ENCODE measurements around the gene LAMA3.

Gene LAMA3

DNA sequence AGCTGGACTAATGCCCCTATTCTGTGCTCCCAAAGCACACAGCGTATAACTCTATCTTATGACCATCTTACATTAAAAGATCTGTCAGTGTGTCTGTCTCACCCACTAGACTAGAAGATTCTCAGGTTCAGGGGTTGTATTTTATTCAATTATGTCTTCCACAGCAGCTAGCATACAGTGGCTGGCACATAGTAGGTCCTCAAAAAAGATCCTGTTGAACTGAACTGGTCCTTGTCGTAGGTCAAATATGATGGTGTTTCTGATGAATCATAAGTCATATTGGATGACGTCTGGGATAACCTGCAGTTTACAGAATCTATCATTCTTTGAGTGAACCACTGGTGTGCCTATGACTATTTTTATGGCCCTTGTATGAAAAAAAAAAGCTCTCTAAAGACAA lies 314.0 kb downstream of the LAMA3 start:
- no peaks in the 10 kb centered on the region for H3K79me2 ChIP-seq (ENCODE audit: insufficient read depth, low read depth)
- H3K4me1 ChIP-seq (ENCODE audit: low read depth, poor library complexity, severe bottlenecking), result no peaks in the 10 kb centered on the region
- H3K4me2 ChIP-seq, result no peak overlapping the region
- H2AFZ ChIP-seq (ENCODE audit: low read depth), result no peak overlapping the region
- no peak overlapping the region for H3K9ac ChIP-seq
- H3K4me3 ChIP-seq (IDR thresholded peaks at IDR 0.05; ENCODE audit: insufficient read depth, low read depth, low read length), result no peak overlapping the region
- no peak overlapping the region for H3K27ac ChIP-seq
- no peaks in the 10 kb centered on the region for H3K36me3 ChIP-seq (ENCODE audit: insufficient read depth)
- no peaks in the 10 kb centered on the region for H3K27me3 ChIP-seq (ENCODE audit: insufficient read depth, low read depth)
- TF ChIP-seq, protein P1, sequence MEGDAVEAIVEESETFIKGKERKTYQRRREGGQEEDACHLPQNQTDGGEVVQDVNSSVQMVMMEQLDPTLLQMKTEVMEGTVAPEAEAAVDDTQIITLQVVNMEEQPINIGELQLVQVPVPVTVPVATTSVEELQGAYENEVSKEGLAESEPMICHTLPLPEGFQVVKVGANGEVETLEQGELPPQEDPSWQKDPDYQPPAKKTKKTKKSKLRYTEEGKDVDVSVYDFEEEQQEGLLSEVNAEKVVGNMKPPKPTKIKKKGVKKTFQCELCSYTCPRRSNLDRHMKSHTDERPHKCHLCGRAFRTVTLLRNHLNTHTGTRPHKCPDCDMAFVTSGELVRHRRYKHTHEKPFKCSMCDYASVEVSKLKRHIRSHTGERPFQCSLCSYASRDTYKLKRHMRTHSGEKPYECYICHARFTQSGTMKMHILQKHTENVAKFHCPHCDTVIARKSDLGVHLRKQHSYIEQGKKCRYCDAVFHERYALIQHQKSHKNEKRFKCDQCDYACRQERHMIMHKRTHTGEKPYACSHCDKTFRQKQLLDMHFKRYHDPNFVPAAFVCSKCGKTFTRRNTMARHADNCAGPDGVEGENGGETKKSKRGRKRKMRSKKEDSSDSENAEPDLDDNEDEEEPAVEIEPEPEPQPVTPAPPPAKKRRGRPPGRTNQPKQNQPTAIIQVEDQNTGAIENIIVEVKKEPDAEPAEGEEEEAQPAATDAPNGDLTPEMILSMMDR (conservative IDR thresholded peaks at IDR 0.05; ENCODE audit: low read depth, low read length), result no peak
- H4K20me1 ChIP-seq (ENCODE audit: insufficient read depth), result no peaks in the 10 kb centered on the region

DNA sequence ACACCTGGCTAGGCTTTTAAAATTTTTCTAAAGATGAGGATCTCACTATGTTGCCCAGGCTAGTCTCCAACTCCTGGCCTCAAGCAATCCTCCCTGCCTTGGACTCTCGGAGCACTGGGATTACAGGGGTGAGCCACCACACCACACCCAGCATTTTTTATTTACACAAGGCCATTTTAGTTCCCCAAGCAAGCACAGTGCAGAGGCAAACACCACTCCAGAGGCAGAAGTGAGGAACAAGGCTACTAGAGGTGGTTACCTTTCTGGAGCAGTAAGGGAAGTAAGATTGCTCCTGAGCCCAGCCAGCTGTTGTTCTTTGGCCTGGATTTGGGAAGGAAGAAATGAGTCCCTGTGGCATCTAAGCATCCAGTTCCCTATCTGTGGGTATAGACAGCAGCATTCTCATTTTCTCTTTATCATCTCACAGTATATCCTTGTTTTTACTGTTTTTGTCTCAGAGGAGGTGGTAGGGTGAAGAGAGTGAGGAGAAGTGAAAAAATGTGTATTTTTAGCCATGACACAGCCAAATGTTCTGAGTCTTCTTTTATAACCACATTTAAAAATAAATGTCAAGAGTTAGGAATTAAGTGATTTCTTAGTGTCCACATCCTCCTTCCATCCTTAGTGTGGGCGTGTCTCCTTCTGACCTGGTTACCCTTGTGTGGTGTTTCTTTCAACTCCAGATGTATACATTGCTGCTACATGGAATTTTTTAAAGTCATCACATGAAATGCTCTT lies 314.8 kb downstream of the LAMA3 start:
- Histone ChIP-seq H3K36me3 (ENCODE audit: insufficient read depth) (no peaks in the 10 kb centered on the region), H3K27me3 (ENCODE audit: insufficient read depth, low read depth) (no peaks in the 10 kb centered on the region), H3K27ac (no peak overlapping the region), H2AFZ (ENCODE audit: low read depth) (no peak overlapping the region), H3K79me2 (ENCODE audit: insufficient read depth, low read depth) (no peaks in the 10 kb centered on the region), H3K4me1 (ENCODE audit: low read depth, poor library complexity, severe bottlenecking) (peaks cover 7% of the 10 kb centered on the region), H3K4me3 (IDR thresholded peaks at IDR 0.05; ENCODE audit: insufficient read depth, low read depth, low read length) (no peak overlapping the region), H3K9ac (no peak overlapping the region), H4K20me1 (ENCODE audit: insufficient read depth) (no peaks in the 10 kb centered on the region), H3K4me2 (no peak overlapping the region)
- TF ChIP-seq, protein P1 (conservative IDR thresholded peaks at IDR 0.05; ENCODE audit: low read depth, low read length), result no peak

Measured in KMS-11 (cell line).